WTC11 (cell line): ENCODE data around the gene LRRC8D. TPM values are rescaled to one million over a fixed set of nuclear protein-coding genes. Genes with fewer than 3 reads are reported as not detected.

Experiments
- ATAC-seq: fragments of 200-7000 bp; cut with Tn5 transposase; 2 replicates; pipeline ENCODE4 v1.10.0; 2021; ENCODE audit warnings: mild to moderate bottlenecking, moderate library complexity
- CTCF ChIA-PET: fragments of 300-600 bp; sonication (Branson Sonifier 250); formaldehyde crosslinking; loops from one replicate; lab custom pipeline; 2021; ENCODE audit warnings: antibody characterized with exemption; lab: Charles Lee
- POLR2A ChIA-PET: fragments of 350-600 bp; sonication (Branson Sonifier 250); formaldehyde crosslinking; loops from one replicate; lab custom pipeline; 2021; ENCODE audit warnings: antibody characterized with exemption; lab: Charles Lee
- DNase-seq: peaks from one replicate; pipeline ENCODE4 v3.0.0; 2021; ENCODE audit warnings: low spot score
- H3K27ac Mint-ChIP-seq: 2 replicates; pipeline ENCODE4 v1.8.0; 2021; ENCODE audit warnings: mixed read lengths
- H3K27me3 Mint-ChIP-seq: 2 replicates; pipeline ENCODE4 v1.8.0; 2021; ENCODE audit warnings: low read depth, mild to moderate bottlenecking, moderate library complexity, mixed read lengths
- H3K36me3 Mint-ChIP-seq: 2 replicates; pipeline ENCODE4 v1.8.0; 2021; ENCODE audit warnings: mixed read lengths
- H3K4me1 Mint-ChIP-seq: 2 replicates; pipeline ENCODE4 v1.8.0; 2022; ENCODE audit warnings: mixed read lengths
- H3K4me3 Mint-ChIP-seq: 2 replicates; pipeline ENCODE4 v1.8.0; 2021; ENCODE audit warnings: mild to moderate bottlenecking, moderate library complexity, mixed read lengths
- H3K9me3 Mint-ChIP-seq: 2 replicates; pipeline ENCODE4 v1.8.0; 2021; ENCODE audit warnings: mixed read lengths
- CREM ChIP-seq: sonication (generic); formaldehyde crosslinking; IDR thresholded peaks from 2 replicates; pipeline ENCODE4 v1.8.1; 2022; ENCODE audit warnings: mild to moderate bottlenecking, missing genetic modification reagents, moderate library complexity
- ESRRA ChIP-seq: sonication (generic); formaldehyde crosslinking; IDR thresholded peaks from 2 replicates; pipeline ENCODE4 v1.8.1; 2022; ENCODE audit warnings: mild to moderate bottlenecking, missing genetic modification reagents, borderline replicate concordance
- FOXJ3 ChIP-seq: sonication (generic); formaldehyde crosslinking; IDR thresholded peaks from 2 replicates; pipeline ENCODE4 v1.9.0; 2021; ENCODE audit warnings: missing genetic modification reagents, mild to moderate bottlenecking, borderline replicate concordance
- GTF2I ChIP-seq: fragments of 250-450 bp; sonication (Bioruptor Pico); conservative IDR thresholded peaks from 2 replicates; pipeline ENCODE4 v1.4.0; 2021; ENCODE audit warnings: mild to moderate bottlenecking
- HMGA2 ChIP-seq: fragments of 250-450 bp; sonication (Bioruptor Pico); IDR thresholded peaks from 2 replicates; pipeline ENCODE4 v1.4.0; 2021; ENCODE audit warnings: mild to moderate bottlenecking, moderate library complexity
- MYBL2 ChIP-seq: sonication (generic); formaldehyde crosslinking; IDR thresholded peaks from 2 replicates; pipeline ENCODE4 v1.8.1; 2023; ENCODE audit warnings: mild to moderate bottlenecking, moderate library complexity, missing genetic modification reagents
- NFYB ChIP-seq: sonication (generic); formaldehyde crosslinking; conservative IDR thresholded peaks from 2 replicates; pipeline ENCODE4 v1.8.0; 2022; ENCODE audit warnings: low read depth, missing genetic modification reagents
- SOX15 ChIP-seq: fragments of 250-450 bp; sonication (Bioruptor Pico); IDR thresholded peaks from 2 replicates; pipeline ENCODE4 v1.9.0; 2021; ENCODE audit warnings: mild to moderate bottlenecking
- SP1 ChIP-seq: sonication (generic); formaldehyde crosslinking; conservative IDR thresholded peaks from 2 replicates; pipeline ENCODE4 v1.8.1; 2022; ENCODE audit warnings: missing genetic modification reagents
- TEAD1 ChIP-seq: sonication (generic); formaldehyde crosslinking; IDR thresholded peaks from 2 replicates; pipeline ENCODE4 v1.8.0; 2022; ENCODE audit warnings: mild to moderate bottlenecking, missing genetic modification reagents
- USF1 ChIP-seq: sonication (generic); formaldehyde crosslinking; IDR thresholded peaks from 2 replicates; pipeline ENCODE4 v1.8.0; 2022; ENCODE audit warnings: mild to moderate bottlenecking, missing genetic modification reagents
- USF2 ChIP-seq: sonication (generic); formaldehyde crosslinking; IDR thresholded peaks from 2 replicates; pipeline ENCODE4 v1.8.1; 2023; ENCODE audit warnings: mild to moderate bottlenecking, missing genetic modification reagents, moderate library complexity
- ZNF138 ChIP-seq: sonication (generic); formaldehyde crosslinking; conservative IDR thresholded peaks from 2 replicates; pipeline ENCODE4 v1.8.1; 2022; ENCODE audit warnings: mild to moderate bottlenecking, moderate library complexity, missing genetic modification reagents
- ZNF396 ChIP-seq: fragments of 250-450 bp; sonication (Bioruptor Pico); IDR thresholded peaks from 2 replicates; pipeline ENCODE4 v1.8.0; 2021; ENCODE audit warnings: mild to moderate bottlenecking, moderate library complexity, borderline replicate concordance
- total RNA-seq: library from RNA; stranded (reverse); gene quantifications from 3 replicates; pipeline ENCODE4 v1.2.3, GENCODE V29; 2021
- TF ChIP-seq, protein P1 (sequence below): sonication (generic); formaldehyde crosslinking; IDR thresholded peaks from 2 replicates; pipeline ENCODE4 v1.8.0; 2023; ENCODE audit warnings: missing genetic modification reagents
- TF ChIP-seq, protein P2 (sequence below): sonication (generic); formaldehyde crosslinking; IDR thresholded peaks from 2 replicates; pipeline ENCODE4 v1.8.0; 2022; ENCODE audit warnings: mild to moderate bottlenecking, missing genetic modification reagents
- TF ChIP-seq, protein P3 (sequence below): sonication (generic); formaldehyde crosslinking; IDR thresholded peaks from 2 replicates; pipeline ENCODE4 v1.8.1; 2022; ENCODE audit warnings: low read depth, missing genetic modification reagents, borderline replicate concordance
- TF ChIP-seq, protein P4 (sequence below): sonication (generic); formaldehyde crosslinking; IDR thresholded peaks from 2 replicates; pipeline ENCODE4 v1.8.0; 2023; ENCODE audit warnings: missing genetic modification reagents, mild to moderate bottlenecking, borderline replicate concordance
- TF ChIP-seq, protein P5 (sequence below): sonication (generic); formaldehyde crosslinking; IDR thresholded peaks from 2 replicates; pipeline ENCODE4 v1.8.1; 2023; ENCODE audit warnings: mild to moderate bottlenecking, moderate library complexity, missing genetic modification reagents

LRRC8D gene
- total RNA-seq, 1 experiment from 2014 or later: 42.6 TPM

GRCh38 chr1:89928506-89928905, 107.7 kb downstream of the LRRC8D start (continued):
- TF ChIP-seq FOXJ3 (CRISPR knock-in tag) (no peak), HMGA2 (CRISPR knock-in tag) (no peak), ZNF396 (CRISPR knock-in tag) (no peak)
- TF ChIP-seq, protein P1, sequence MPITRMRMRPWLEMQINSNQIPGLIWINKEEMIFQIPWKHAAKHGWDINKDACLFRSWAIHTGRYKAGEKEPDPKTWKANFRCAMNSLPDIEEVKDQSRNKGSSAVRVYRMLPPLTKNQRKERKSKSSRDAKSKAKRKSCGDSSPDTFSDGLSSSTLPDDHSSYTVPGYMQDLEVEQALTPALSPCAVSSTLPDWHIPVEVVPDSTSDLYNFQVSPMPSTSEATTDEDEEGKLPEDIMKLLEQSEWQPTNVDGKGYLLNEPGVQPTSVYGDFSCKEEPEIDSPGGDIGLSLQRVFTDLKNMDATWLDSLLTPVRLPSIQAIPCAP (CRISPR knock-in tag): no peak

DNA sequence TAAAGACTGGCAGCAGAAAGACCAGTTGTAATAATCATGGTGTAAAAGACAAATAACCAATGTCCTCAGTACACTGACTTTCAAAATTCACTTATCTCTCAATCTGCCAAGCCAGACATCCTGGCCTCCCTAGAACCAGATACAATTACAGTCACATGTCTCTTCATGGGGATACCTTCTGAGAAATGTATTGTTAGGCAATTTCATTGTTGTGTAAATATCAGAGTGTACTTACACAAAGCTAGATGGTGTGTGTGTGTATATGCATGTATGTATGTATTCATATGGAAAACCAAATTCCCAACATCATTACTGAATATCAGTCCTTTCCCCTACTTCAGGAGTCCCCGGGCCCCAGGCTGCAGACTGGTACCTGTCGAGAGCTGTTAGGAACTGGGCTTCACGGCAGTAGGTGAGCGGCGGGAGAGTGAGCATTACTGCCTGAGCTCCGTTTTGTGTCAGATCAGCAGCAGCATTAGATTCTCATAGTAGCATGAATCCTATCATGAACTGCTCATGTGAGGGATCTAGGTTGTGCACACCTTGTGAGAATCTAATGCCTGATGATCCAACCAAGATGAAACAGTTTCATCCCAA, 108.7 kb downstream of the LRRC8D start:
- Mint-ChIP-seq H3K36me3 (peaks cover 42% of the 10 kb centered on the region), H3K27me3 (no peaks in the 10 kb centered on the region), H3K9me3 (peaks cover 16% of the 10 kb centered on the region), H3K4me3 (peak overlapping the region; percentile 38; the same call in 1 of the 2 replicates), H3K4me1 (peaks cover 65% of the 10 kb centered on the region), H3K27ac (peak overlapping the region; percentile 98)
- DNase-seq (peak; percentile 58), ATAC-seq (peak; percentile 88)
- TF ChIP-seq USF2 (CRISPR knock-in tag): peak; percentile 75
- peak; percentile 66; the same call in 1 of the 2 replicates for TF ChIP-seq USF1 (CRISPR knock-in tag)
- TF ChIP-seq, protein P2, sequence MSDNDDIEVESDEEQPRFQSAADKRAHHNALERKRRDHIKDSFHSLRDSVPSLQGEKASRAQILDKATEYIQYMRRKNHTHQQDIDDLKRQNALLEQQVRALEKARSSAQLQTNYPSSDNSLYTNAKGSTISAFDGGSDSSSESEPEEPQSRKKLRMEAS (CRISPR knock-in tag): 0 out of 2 replicates have a peak, but pooled peaks have one; percentile 33
- no peak for TF ChIP-seq FOXJ3 (CRISPR knock-in tag)
- TF ChIP-seq GTF2I (CRISPR knock-in tag): no peak
- no peak for TF ChIP-seq CREM (CRISPR knock-in tag)
- POLR2A ChIA-PET: interaction anchor here (0.9 to 1.0 kb wide), 2 partner anchors 86 to 108 kb away, joined by 3 to 4 read pairs; no protein-coding TSS in a partner anchor
- CTCF ChIA-PET: interaction anchor here (0.7 to 1.5 kb wide), 3 partner anchors 11 to 86 kb away, joined by 3 to 5 read pairs (median 3); no protein-coding TSS in a partner anchor

- Mint-ChIP-seq H3K9me3 (peaks cover 16% of the 10 kb centered on the region), H3K36me3 (peaks cover 50% of the 10 kb centered on the region), H3K27me3 (no peaks in the 10 kb centered on the region), H3K4me3 (no peak overlapping the region), H3K4me1 (peaks cover 75% of the 10 kb centered on the region), H3K27ac (peak overlapping the region; percentile 98)
- POLR2A ChIA-PET: no interaction called here
- DNase-seq (no peak), ATAC-seq (no peak)
- TF ChIP-seq ZNF138 (CRISPR knock-in tag): no peak
- CTCF ChIA-PET: interaction anchor here (1.5 kb wide), 1 partner anchor 12 kb away, joined by 5 read pairs; no protein-coding TSS in a partner anchor
Measured at GRCh38 chr1:89930579-89930978, 109.7 kb downstream of the LRRC8D start.

GRCh38 chr1:89931964-89932363, 111.1 kb downstream of the LRRC8D start:
- POLR2A ChIA-PET: interaction anchor here (1.4 kb wide), 1 partner anchor 111 kb away, joined by 7 read pairs; the partner anchor contains the start of gene LRRC8D
- Mint-ChIP-seq H3K27me3 (no peaks in the 10 kb centered on the region), H3K4me1 (peaks cover 76% of the 10 kb centered on the region), H3K36me3 (peaks cover 48% of the 10 kb centered on the region), H3K9me3 (peaks cover 16% of the 10 kb centered on the region), H3K27ac (peak overlapping the region; percentile 83), H3K4me3 (no peak overlapping the region)
- no peak for ATAC-seq
- no peak for DNase-seq
- CTCF ChIA-PET: no interaction called here
- TF ChIP-seq, protein P3, sequence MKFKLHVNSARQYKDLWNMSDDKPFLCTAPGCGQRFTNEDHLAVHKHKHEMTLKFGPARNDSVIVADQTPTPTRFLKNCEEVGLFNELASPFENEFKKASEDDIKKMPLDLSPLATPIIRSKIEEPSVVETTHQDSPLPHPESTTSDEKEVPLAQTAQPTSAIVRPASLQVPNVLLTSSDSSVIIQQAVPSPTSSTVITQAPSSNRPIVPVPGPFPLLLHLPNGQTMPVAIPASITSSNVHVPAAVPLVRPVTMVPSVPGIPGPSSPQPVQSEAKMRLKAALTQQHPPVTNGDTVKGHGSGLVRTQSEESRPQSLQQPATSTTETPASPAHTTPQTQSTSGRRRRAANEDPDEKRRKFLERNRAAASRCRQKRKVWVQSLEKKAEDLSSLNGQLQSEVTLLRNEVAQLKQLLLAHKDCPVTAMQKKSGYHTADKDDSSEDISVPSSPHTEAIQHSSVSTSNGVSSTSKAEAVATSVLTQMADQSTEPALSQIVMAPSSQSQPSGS (CRISPR knock-in tag): no peak
- TF ChIP-seq TEAD1 (CRISPR knock-in tag) (no peak), SP1 (no peak), MYBL2 (CRISPR knock-in tag) (no peak), NFYB (CRISPR knock-in tag) (no peak), SOX15 (CRISPR knock-in tag) (no peak), ESRRA (CRISPR knock-in tag) (no peak), ZNF396 (CRISPR knock-in tag) (no peak)
- TF ChIP-seq, protein P4, sequence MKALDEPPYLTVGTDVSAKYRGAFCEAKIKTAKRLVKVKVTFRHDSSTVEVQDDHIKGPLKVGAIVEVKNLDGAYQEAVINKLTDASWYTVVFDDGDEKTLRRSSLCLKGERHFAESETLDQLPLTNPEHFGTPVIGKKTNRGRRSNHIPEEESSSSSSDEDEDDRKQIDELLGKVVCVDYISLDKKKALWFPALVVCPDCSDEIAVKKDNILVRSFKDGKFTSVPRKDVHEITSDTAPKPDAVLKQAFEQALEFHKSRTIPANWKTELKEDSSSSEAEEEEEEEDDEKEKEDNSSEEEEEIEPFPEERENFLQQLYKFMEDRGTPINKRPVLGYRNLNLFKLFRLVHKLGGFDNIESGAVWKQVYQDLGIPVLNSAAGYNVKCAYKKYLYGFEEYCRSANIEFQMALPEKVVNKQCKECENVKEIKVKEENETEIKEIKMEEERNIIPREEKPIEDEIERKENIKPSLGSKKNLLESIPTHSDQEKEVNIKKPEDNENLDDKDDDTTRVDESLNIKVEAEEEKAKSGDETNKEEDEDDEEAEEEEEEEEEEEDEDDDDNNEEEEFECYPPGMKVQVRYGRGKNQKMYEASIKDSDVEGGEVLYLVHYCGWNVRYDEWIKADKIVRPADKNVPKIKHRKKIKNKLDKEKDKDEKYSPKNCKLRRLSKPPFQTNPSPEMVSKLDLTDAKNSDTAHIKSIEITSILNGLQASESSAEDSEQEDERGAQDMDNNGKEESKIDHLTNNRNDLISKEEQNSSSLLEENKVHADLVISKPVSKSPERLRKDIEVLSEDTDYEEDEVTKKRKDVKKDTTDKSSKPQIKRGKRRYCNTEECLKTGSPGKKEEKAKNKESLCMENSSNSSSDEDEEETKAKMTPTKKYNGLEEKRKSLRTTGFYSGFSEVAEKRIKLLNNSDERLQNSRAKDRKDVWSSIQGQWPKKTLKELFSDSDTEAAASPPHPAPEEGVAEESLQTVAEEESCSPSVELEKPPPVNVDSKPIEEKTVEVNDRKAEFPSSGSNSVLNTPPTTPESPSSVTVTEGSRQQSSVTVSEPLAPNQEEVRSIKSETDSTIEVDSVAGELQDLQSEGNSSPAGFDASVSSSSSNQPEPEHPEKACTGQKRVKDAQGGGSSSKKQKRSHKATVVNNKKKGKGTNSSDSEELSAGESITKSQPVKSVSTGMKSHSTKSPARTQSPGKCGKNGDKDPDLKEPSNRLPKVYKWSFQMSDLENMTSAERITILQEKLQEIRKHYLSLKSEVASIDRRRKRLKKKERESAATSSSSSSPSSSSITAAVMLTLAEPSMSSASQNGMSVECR (CRISPR knock-in tag): no peak
- TF ChIP-seq, protein P5, sequence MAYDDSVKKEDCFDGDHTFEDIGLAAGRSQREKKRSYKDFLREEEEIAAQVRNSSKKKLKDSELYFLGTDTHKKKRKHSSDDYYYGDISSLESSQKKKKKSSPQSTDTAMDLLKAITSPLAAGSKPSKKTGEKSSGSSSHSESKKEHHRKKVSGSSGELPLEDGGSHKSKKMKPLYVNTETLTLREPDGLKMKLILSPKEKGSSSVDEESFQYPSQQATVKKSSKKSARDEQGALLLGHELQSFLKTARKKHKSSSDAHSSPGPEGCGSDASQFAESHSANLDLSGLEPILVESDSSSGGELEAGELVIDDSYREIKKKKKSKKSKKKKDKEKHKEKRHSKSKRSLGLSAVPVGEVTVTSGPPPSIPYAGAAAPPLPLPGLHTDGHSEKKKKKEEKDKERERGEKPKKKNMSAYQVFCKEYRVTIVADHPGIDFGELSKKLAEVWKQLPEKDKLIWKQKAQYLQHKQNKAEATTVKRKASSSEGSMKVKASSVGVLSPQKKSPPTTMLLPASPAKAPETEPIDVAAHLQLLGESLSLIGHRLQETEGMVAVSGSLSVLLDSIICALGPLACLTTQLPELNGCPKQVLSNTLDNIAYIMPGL (CRISPR knock-in tag): no peak
